ENCODE results near the gene SCFD1.
"Not testable (repeated sequence)": the region's sequence is repeated elsewhere in the genome, so short reads cannot be mapped to it uniquely, and the experiment has no call there.

Gene SCFD1

DNA sequence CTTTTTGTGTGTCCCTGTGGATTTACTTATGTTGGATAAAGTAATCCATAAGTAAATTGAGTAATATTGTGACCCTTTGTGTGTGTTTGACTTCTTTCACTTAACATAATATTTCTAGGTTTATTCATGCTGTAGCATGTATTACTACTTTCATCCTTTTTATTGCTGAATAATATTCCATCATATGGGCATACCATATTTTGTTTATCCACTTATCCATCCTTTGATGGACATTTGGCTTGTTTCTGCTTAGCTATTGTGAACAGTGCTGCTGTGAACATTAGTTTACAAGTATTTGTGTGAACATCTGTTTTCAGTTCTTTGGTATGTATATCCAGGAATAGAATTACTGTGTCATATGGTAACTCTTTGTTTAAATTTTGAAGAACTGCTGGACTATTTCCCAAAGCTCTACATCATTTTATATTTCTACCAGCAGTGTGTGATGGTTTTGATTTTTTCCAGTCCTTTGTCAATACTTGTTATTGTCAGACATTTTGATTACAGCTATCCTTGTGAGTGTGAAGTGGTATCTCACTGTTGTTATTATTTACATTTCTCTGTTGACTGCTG lies 38.0 kb upstream of the SCFD1 start:
- no peak overlapping the region for H3K27ac ChIP-seq (ENCODE audit: insufficient read depth, low read depth, low read length, poor library complexity, severe bottlenecking)
- no peaks in the 10 kb centered on the region for H3K4me1 ChIP-seq (ENCODE audit: control insufficient read depth, insufficient read depth, low read length)
- H3K27me3 ChIP-seq (ENCODE audit: control insufficient read depth, insufficient read depth, low read length, poor library complexity, severe bottlenecking), result no peaks in the 10 kb centered on the region
- peaks cover 8% of the 10 kb centered on the region for H3K9me3 ChIP-seq (ENCODE audit: control insufficient read depth, low read length)
- H3K4me3 ChIP-seq (ENCODE audit: insufficient read depth, low read depth, low read length), result no peak overlapping the region
- peaks cover 31% of the 10 kb centered on the region for H3K36me3 ChIP-seq (ENCODE audit: control insufficient read depth, insufficient read depth, low read length)

DNA sequence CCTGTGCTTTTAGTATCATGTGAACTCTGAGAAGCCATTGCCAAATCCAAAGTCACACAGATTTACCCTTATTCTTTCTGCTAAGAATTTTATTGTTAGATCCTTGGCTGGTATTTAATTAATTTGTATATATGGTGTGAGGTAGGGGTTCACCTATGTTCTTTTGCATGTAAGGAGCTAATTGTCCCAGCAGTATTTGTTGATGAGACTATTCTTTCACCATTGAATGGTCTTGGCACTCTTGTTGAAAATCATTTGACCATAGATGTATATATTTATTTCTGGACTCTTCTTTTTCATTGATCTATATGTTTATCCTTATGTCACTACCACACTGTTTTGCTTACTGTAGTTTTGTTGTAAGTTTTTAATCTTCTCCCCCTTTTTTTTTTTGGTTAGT lies 36.9 kb upstream of the SCFD1 start:
- Histone ChIP-seq H3K9me3 (ENCODE audit: control insufficient read depth, low read length) (peaks cover 8% of the 10 kb centered on the region), H3K4me3 (ENCODE audit: insufficient read depth, low read depth, low read length) (no peak overlapping the region), H3K27ac (ENCODE audit: insufficient read depth, low read depth, low read length, poor library complexity, severe bottlenecking) (no peak overlapping the region), H3K27me3 (ENCODE audit: control insufficient read depth, insufficient read depth, low read length, poor library complexity, severe bottlenecking) (no peaks in the 10 kb centered on the region), H3K4me1 (ENCODE audit: control insufficient read depth, insufficient read depth, low read length) (no peaks in the 10 kb centered on the region), H3K36me3 (ENCODE audit: control insufficient read depth, insufficient read depth, low read length) (peaks cover 36% of the 10 kb centered on the region)

DNA sequence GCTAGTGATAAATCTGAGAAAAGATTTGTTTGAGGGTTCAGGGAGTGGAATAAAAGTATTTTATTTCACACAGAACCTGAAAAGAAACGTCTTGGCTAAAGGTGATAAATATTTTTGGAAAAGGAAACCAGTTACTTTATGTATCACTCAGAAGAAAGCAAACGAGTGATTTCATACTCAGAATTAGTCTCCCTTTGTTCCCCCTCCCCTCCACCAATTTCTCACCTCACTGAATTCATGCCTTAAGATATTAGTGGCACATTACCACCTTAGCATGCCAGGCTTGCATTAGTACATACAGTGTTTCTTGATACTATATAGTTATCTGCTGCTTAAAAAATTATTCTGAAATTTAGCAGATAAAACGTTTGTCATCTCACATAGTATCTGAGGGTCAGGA lies 35.0 kb upstream of the SCFD1 start:
- WGBS, 2 experiments, result 88 to 90% methylated on average over 3 of the region's 3 CpGs
- Histone ChIP-seq H3K9me3 (ENCODE audit: control insufficient read depth, low read length) (peaks cover 8% of the 10 kb centered on the region), H3K4me3 (ENCODE audit: insufficient read depth, low read depth, low read length) (no peak overlapping the region), H3K36me3 (ENCODE audit: control insufficient read depth, insufficient read depth, low read length) (peaks cover 31% of the 10 kb centered on the region), H3K27me3 (ENCODE audit: control insufficient read depth, insufficient read depth, low read length, poor library complexity, severe bottlenecking) (no peaks in the 10 kb centered on the region), H3K4me1 (ENCODE audit: control insufficient read depth, insufficient read depth, low read length) (no peaks in the 10 kb centered on the region), H3K27ac (ENCODE audit: insufficient read depth, low read depth, low read length, poor library complexity, severe bottlenecking) (no peak overlapping the region)

DNA sequence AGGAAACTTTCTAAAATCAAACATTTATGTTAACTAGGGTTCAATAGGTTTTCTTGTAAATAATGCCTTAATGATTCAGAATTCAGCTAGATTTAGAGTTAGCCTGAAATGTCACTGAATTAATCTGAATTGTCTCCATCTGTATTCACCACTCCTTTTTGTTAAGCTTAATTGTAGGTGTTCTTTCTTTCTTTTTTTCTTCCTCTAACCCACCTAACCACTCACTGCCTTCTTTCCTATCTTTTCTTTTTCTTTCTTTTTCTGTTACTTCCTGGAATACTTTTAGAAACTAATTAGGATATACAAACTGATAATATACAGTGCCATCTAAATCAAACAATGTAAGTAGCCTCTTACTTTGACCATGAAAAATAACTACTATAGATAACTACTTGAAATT lies 33.2 kb upstream of the SCFD1 start:
- Histone ChIP-seq H3K9me3 (ENCODE audit: control insufficient read depth, low read length) (peaks cover 8% of the 10 kb centered on the region), H3K4me1 (ENCODE audit: control insufficient read depth, insufficient read depth, low read length) (no peaks in the 10 kb centered on the region), H3K36me3 (ENCODE audit: control insufficient read depth, insufficient read depth, low read length) (peaks cover 23% of the 10 kb centered on the region), H3K27ac (ENCODE audit: insufficient read depth, low read depth, low read length, poor library complexity, severe bottlenecking) (no peak overlapping the region), H3K27me3 (ENCODE audit: control insufficient read depth, insufficient read depth, low read length, poor library complexity, severe bottlenecking) (no peaks in the 10 kb centered on the region), H3K4me3 (ENCODE audit: insufficient read depth, low read depth, low read length) (no peak overlapping the region)

DNA sequence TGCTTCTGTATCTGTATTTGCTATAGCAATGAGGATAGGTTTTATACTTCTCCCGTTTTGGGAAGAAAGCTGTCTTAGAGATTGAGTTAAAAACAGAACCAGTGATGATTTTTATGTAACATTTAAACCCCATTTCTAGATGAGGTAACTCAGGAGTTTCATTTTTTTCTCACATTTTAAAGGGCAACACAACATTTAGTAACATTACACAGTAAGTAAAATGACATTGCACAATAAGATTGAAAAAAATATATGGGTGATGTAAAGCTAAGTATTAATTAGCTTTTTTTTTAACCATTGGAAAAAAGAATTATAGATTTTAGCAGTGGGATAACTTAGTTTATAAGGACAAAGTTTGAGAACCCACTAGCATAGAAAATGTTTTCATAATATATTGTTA lies 25.2 kb upstream of the SCFD1 start:
- peaks cover 19% of the 10 kb centered on the region for H3K36me3 ChIP-seq (ENCODE audit: control insufficient read depth, insufficient read depth, low read length)
- no peaks in the 10 kb centered on the region for H3K27me3 ChIP-seq (ENCODE audit: control insufficient read depth, insufficient read depth, low read length, poor library complexity, severe bottlenecking)
- no peak overlapping the region for H3K27ac ChIP-seq (ENCODE audit: insufficient read depth, low read depth, low read length, poor library complexity, severe bottlenecking)
- H3K9me3 ChIP-seq (ENCODE audit: control insufficient read depth, low read length), result no peaks in the 10 kb centered on the region
- no peaks in the 10 kb centered on the region for H3K4me1 ChIP-seq (ENCODE audit: control insufficient read depth, insufficient read depth, low read length)
- 80 to 100% methylated on average over 1 of the region's 1 CpG for WGBS, 2 experiments
- H3K4me3 ChIP-seq (ENCODE audit: insufficient read depth, low read depth, low read length), result no peak overlapping the region

DNA sequence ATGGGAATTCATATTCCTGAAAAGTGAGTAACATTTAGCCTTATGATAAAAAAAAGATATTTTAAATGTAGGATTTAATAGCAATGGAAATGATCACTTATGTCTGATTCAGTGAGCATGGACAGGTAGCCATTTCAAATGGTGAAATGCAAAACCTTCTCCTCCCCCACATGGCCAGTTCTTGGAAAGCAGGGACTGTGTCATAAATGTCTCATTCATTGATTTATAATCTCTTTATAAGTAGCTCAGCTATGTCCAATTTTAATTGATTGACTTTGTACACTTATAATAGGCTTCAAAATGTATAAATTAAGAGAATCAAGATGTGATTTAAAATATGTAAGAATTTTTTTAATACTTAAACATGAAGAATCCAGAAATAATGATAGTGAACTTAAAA lies 24.6 kb upstream of the SCFD1 start:
- Histone ChIP-seq H3K9me3 (ENCODE audit: control insufficient read depth, low read length) (no peaks in the 10 kb centered on the region), H3K4me1 (ENCODE audit: control insufficient read depth, insufficient read depth, low read length) (no peaks in the 10 kb centered on the region), H3K27me3 (ENCODE audit: control insufficient read depth, insufficient read depth, low read length, poor library complexity, severe bottlenecking) (no peaks in the 10 kb centered on the region), H3K27ac (ENCODE audit: insufficient read depth, low read depth, low read length, poor library complexity, severe bottlenecking) (no peak overlapping the region), H3K36me3 (ENCODE audit: control insufficient read depth, insufficient read depth, low read length) (peaks cover 19% of the 10 kb centered on the region), H3K4me3 (ENCODE audit: insufficient read depth, low read depth, low read length) (no peak overlapping the region)

DNA sequence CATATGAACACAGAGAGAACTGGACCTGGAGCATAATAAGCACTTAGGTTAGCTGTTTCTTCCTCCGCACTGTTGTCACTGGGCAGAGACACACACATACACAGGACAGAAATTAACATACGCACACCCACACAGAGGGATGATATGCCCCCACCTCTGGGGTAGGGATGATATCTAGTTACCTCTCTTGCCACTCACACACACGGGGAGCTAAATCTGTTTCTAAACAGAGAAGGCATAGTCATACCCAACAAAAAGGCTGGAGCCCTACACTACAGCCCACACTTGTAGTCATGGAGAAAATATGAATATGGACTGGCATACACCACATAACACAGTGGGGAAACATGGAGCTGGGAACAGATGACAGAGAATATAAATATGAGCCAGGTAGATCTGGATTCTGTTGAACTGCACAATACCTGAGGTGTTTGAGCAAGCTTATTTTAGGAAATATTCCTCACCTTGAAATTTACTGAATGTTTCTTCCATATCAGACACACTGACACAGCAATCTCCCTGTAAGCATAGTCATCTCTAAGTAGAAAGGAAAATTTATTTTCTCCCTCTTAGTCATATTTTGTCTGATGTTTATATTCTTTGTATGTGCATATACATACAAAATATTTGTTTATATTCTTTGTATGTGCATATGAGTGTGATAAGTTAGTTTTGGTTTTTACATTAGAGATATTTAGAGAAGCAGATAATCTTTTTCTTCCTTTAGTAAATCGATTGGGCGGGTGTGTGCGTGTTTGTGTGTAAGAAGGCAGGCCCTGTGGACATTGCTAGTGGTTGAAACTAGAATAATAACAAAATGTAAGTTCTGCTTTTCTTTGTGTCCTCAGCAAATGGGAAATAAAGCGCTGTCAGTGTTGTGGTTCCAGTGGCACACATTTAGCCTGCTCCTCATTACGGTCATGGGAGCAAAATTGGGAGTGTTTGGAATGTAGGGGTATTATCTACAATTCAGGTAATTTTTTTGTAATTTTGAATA lies 20.9 kb upstream of the SCFD1 start:
- 96 to 97% methylated on average over 7 to 8 of the region's 8 CpGs for WGBS, 2 experiments
- H3K27me3 ChIP-seq (ENCODE audit: control insufficient read depth, insufficient read depth, low read length, poor library complexity, severe bottlenecking), result no peaks in the 10 kb centered on the region
- peaks cover 33% of the 10 kb centered on the region for H3K36me3 ChIP-seq (ENCODE audit: control insufficient read depth, insufficient read depth, low read length)
- H3K4me3 ChIP-seq (ENCODE audit: insufficient read depth, low read depth, low read length), result no peak overlapping the region
- H3K4me1 ChIP-seq (ENCODE audit: control insufficient read depth, insufficient read depth, low read length), result no peaks in the 10 kb centered on the region
- H3K27ac ChIP-seq (ENCODE audit: insufficient read depth, low read depth, low read length, poor library complexity, severe bottlenecking), result no peak overlapping the region
- no peaks in the 10 kb centered on the region for H3K9me3 ChIP-seq (ENCODE audit: control insufficient read depth, low read length)

DNA sequence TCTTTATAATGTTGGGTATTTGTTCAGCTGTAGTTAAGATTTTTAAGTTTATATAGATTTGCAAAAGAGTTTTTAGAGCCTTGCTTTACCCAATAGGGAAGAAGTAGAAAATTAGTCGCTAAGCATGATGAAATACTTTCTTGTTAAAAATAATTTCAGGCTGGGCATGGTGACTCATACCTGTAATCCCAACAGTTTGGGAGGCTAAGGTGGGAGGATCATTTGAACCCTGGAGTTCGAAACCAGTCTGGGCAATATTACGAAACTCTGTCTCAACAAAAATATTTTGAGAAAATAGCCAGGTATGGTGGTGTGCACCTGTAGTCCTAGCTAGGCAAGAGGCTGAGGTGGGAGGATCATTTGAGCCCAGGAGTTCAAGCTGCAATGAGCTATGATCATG lies 18.7 kb upstream of the SCFD1 start:
- WGBS, 2 experiments, result 92 to 97% methylated on average over 3 of the region's 3 CpGs
- Histone ChIP-seq H3K4me1 (ENCODE audit: control insufficient read depth, insufficient read depth, low read length) (no peaks in the 10 kb centered on the region), H3K9me3 (ENCODE audit: control insufficient read depth, low read length) (no peaks in the 10 kb centered on the region), H3K27ac (ENCODE audit: insufficient read depth, low read depth, low read length, poor library complexity, severe bottlenecking) (no peak overlapping the region), H3K36me3 (ENCODE audit: control insufficient read depth, insufficient read depth, low read length) (peaks cover 29% of the 10 kb centered on the region), H3K27me3 (ENCODE audit: control insufficient read depth, insufficient read depth, low read length, poor library complexity, severe bottlenecking) (no peaks in the 10 kb centered on the region), H3K4me3 (ENCODE audit: insufficient read depth, low read depth, low read length) (no peak overlapping the region)

DNA sequence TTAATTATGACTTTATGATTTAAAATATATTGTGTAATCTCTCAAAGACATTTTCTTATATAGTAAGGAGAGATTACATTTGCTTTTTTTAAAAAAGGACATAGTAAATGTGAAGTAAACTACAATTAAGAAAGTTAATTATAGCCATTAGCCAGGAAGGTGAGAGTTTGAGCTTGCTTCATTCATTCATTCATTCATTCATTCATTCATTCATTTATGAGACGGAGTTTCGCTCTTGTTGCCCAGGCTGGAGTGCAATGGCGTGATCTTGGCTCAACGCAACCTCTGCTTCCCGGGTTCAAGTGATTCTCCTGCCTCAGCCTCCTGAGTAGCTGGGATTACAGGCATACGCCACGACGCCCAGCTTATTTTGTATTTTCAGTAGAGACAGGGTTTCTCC lies 17.4 kb upstream of the SCFD1 start:
- not testable (repeated sequence) for H3K4me3 ChIP-seq (ENCODE audit: insufficient read depth, low read depth, low read length); H3K9me3 ChIP-seq (ENCODE audit: control insufficient read depth, low read length); H3K27ac ChIP-seq (ENCODE audit: insufficient read depth, low read depth, low read length, poor library complexity, severe bottlenecking); H3K4me1 ChIP-seq (ENCODE audit: control insufficient read depth, insufficient read depth, low read length); H3K27me3 ChIP-seq (ENCODE audit: control insufficient read depth, insufficient read depth, low read length, poor library complexity, severe bottlenecking)
- H3K36me3 ChIP-seq (ENCODE audit: control insufficient read depth, insufficient read depth, low read length), result peaks cover 19% of the 10 kb centered on the region
- 93 to 96% methylated on average over 8 of the region's 8 CpGs for WGBS, 2 experiments

DNA sequence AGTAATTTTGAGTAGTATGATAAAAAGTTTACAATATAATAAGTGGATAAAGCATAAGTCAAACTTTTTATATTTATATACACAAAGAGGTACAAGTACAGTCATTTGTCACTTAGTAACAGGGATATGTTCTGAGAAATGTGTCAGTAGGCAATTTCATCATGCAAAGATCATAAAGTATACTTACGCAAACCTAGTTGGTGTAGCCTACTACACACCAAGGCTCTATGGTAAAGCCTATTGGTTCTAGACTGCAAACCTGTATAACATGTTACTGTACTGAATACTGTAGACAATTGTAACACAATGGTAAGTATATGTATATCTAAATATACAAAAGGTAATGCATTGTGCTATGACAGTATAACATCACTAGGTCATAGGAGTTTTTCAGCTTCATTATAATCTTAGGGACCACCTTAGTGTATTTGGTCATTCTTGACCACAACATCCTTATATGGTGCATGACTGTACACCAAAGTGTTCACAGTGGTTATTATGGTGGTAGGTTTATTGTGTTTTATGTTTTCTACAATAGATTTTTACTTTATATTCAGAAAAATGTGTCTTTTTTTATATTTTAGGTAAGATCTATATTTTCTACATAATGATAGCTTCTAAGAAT lies 14.9 kb upstream of the SCFD1 start:
- Histone ChIP-seq H3K36me3 (ENCODE audit: control insufficient read depth, insufficient read depth, low read length) (peaks cover 22% of the 10 kb centered on the region), H3K4me1 (ENCODE audit: control insufficient read depth, insufficient read depth, low read length) (no peaks in the 10 kb centered on the region), H3K27ac (ENCODE audit: insufficient read depth, low read depth, low read length, poor library complexity, severe bottlenecking) (no peak overlapping the region), H3K9me3 (ENCODE audit: control insufficient read depth, low read length) (no peaks in the 10 kb centered on the region), H3K27me3 (ENCODE audit: control insufficient read depth, insufficient read depth, low read length, poor library complexity, severe bottlenecking) (no peaks in the 10 kb centered on the region), H3K4me3 (ENCODE audit: insufficient read depth, low read depth, low read length) (no peak overlapping the region)
- 92 to 100% methylated on average over 1 of the region's 1 CpG for WGBS, 2 experiments

All from ectodermal cell (in vitro differentiated cells).